HL-60 (cell line): ENCODE data around the gene ARHGAP26.

Experiments used
- DNase-seq, 2 experiments: peaks; one replicate each; pipeline ENCODE4 v3.0.0-alpha.2; 2010 to 2020; ENCODE audit warnings: low read depth in 1 of 2, low spot score in 1 of 2
- H3K27ac ChIP-seq: fragments of 250-450 bp; sonication (Bioruptor Pico); replicated peaks from 2 replicates; pipeline ENCODE4 v1.5.1; 2020; ENCODE audit warnings: mild to moderate bottlenecking, moderate library complexity
- H3K27me3 ChIP-seq: fragments of 250-450 bp; sonication (Bioruptor Pico); 2 replicates; pipeline ENCODE4 v1.5.1; 2021; ENCODE audit warnings: mild to moderate bottlenecking, moderate library complexity; ENCODE audit not compliant: insufficient read depth, poor library complexity, severe bottlenecking
- H3K4me3 ChIP-seq: replicated peaks from 2 replicates; pipeline ENCODE4 v1.5.1; 2011; ENCODE audit warnings: mild to moderate bottlenecking, control low read depth, low read length; ENCODE audit not compliant: insufficient read depth
- GABPA ChIP-seq: IDR thresholded peaks from 2 replicates; pipeline ENCODE4 v1.6.1; 2012; ENCODE audit warnings: low read depth
- POLR2AphosphoS5 ChIP-seq: IDR thresholded peaks from 2 replicates; pipeline ENCODE4 v1.6.1; 2012; ENCODE audit warnings: low read depth
- SPI1 ChIP-seq: IDR thresholded peaks from 2 replicates; pipeline ENCODE4 v1.6.1; 2012; ENCODE audit warnings: low read depth, mild to moderate bottlenecking, borderline replicate concordance
- TF ChIP-seq, protein P1 (sequence below): IDR thresholded peaks from 2 replicates; pipeline ENCODE4 v1.6.1; 2012; ENCODE audit warnings: low read depth; ENCODE audit not compliant: insufficient replicate concordance
- TF ChIP-seq, protein P2 (sequence below): IDR thresholded peaks from one replicate; pipeline ENCODE4 v1.5.1; 2011; ENCODE audit warnings: low read length, control low read depth, inconsistent platforms; ENCODE audit not compliant: insufficient read depth

Gene ARHGAP26

DNA sequence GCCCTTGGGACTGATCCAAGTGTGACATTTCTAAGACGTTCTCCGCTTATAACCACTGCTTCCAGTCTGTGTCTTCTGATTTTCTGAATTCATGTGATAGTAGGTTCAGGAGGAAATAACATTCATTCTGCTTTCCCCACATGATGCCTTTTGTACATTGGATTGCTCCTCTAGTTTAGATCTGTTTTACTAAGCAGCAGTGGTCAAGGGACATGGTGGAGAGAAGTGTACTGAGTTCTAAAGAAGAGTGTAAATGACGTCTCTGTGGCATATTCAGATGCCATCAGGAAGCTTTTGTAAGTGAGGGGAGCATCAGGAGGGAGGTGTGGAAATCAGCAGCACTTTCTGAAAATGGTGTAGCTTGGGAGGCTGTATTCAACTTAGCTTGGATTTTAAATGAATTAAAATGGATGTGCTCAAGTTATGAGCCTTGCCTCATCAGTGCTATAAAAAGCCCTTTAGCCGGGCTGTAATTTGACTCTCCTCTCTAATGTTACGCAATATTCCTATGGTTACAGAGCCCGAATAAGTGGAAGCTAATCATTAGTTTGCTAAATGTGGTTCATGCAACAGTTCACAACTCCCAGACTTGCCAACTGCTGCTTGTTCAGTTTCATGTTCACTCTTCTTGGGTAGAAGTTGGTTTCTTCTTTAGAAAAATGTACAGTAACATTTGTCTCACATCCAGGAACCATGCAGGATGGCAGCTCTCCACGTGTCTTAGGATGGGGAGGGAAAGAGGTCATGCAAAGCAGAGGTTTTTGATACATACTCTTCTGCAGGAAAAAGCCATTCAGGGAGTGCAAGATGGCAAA, 281.3 kb downstream of the ARHGAP26 start:
- Histone ChIP-seq H3K27ac (peak overlapping the region; percentile 21), H3K27me3 (no peaks in the 10 kb centered on the region), H3K4me3 (no peak overlapping the region)
- DNase-seq = peak; percentile 61 to 63
- TF ChIP-seq SPI1 (no peak), POLR2AphosphoS5 (no peak), GABPA (no peak)
- TF ChIP-seq, protein P1, sequence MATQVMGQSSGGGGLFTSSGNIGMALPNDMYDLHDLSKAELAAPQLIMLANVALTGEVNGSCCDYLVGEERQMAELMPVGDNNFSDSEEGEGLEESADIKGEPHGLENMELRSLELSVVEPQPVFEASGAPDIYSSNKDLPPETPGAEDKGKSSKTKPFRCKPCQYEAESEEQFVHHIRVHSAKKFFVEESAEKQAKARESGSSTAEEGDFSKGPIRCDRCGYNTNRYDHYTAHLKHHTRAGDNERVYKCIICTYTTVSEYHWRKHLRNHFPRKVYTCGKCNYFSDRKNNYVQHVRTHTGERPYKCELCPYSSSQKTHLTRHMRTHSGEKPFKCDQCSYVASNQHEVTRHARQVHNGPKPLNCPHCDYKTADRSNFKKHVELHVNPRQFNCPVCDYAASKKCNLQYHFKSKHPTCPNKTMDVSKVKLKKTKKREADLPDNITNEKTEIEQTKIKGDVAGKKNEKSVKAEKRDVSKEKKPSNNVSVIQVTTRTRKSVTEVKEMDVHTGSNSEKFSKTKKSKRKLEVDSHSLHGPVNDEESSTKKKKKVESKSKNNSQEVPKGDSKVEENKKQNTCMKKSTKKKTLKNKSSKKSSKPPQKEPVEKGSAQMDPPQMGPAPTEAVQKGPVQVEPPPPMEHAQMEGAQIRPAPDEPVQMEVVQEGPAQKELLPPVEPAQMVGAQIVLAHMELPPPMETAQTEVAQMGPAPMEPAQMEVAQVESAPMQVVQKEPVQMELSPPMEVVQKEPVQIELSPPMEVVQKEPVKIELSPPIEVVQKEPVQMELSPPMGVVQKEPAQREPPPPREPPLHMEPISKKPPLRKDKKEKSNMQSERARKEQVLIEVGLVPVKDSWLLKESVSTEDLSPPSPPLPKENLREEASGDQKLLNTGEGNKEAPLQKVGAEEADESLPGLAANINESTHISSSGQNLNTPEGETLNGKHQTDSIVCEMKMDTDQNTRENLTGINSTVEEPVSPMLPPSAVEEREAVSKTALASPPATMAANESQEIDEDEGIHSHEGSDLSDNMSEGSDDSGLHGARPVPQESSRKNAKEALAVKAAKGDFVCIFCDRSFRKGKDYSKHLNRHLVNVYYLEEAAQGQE = no peak
- TF ChIP-seq, protein P2, sequence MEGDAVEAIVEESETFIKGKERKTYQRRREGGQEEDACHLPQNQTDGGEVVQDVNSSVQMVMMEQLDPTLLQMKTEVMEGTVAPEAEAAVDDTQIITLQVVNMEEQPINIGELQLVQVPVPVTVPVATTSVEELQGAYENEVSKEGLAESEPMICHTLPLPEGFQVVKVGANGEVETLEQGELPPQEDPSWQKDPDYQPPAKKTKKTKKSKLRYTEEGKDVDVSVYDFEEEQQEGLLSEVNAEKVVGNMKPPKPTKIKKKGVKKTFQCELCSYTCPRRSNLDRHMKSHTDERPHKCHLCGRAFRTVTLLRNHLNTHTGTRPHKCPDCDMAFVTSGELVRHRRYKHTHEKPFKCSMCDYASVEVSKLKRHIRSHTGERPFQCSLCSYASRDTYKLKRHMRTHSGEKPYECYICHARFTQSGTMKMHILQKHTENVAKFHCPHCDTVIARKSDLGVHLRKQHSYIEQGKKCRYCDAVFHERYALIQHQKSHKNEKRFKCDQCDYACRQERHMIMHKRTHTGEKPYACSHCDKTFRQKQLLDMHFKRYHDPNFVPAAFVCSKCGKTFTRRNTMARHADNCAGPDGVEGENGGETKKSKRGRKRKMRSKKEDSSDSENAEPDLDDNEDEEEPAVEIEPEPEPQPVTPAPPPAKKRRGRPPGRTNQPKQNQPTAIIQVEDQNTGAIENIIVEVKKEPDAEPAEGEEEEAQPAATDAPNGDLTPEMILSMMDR = no peak

DNA sequence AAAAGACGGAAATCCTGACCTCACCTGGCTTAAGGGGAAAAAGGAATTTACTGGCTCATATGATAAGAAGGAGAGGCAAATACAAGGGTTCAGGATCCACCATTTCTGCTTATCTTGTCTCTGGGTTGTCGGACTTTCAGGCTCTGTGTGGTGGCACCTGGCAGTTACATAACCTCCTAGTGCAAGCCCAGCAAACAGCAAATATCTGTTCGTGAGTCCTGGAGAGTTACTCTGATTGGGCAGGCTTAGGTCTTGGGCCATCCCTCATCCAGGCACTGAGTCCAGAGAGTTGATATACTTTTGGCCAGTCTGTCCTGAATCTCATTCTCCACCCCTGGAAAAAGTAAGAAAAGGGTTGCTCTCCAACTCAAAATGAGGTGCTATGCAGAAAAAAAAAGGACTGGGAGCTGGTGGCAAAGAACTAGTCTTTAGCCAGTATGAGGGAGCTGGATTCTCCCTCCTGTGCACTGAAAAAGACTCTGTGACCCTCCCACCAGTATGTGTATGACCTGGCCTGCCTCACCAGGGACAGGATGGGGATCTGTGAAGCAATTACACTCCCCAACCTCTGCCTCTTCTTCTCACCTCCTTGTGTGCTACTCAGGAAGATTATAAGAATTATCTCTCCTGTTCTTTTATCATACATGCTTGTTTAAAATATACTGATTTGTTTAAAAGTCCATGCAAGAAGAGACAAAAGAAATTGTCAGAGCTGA, 282.9 kb downstream of the ARHGAP26 start:
- no peak for DNase-seq
- Histone ChIP-seq H3K4me3 (no peak overlapping the region), H3K27me3 (no peaks in the 10 kb centered on the region), H3K27ac (no peak overlapping the region)
- TF ChIP-seq SPI1 (no peak), POLR2AphosphoS5 (no peak), GABPA (no peak)
- TF ChIP-seq, protein P2 = no peak
- TF ChIP-seq, protein P1 = no peak

DNA sequence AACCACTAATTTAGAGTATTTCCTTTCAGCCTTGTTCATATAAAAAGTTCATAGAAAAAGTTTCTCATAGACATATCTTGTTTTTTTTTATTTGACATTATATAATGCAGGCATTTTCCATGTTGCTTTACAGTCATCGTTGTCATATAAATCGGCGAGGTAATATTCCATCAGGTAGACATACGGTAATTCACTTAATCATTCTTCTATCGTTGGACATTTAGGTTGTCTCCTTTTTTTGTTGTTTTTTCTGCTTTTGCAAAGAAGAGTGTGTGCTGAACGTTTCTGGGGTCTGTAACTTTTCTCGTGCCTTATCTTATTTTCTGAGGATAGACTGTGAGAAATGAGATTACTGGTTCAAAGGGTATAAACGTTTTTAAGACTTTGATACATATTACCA, 283.6 kb downstream of the ARHGAP26 start:
- Histone ChIP-seq H3K27ac (no peak overlapping the region), H3K4me3 (no peak overlapping the region), H3K27me3 (no peaks in the 10 kb centered on the region)
- TF ChIP-seq POLR2AphosphoS5 = no peak
- TF ChIP-seq, protein P1 = no peak
- no peak for TF ChIP-seq GABPA
- TF ChIP-seq, protein P2 = no peak
- no peak for TF ChIP-seq SPI1
- DNase-seq = no peak
